Mesenchymal stem cell (in vitro differentiated cells and primary cell): ENCODE measurements around the gene MTX1.

Source experiments
- DNase-seq: peaks from one replicate; pipeline ENCODE4 v3.0.0-alpha.2; 2013
- H2AFZ ChIP-seq: one replicate; pipeline ENCODE4 v1.6.1; 2013; ENCODE audit warnings: low read depth, mild to moderate bottlenecking, control low read depth, inconsistent platforms, low read length, moderate library complexity
- H2AK5ac ChIP-seq: 2 replicates; pipeline ENCODE4 v1.6.1; 2013; ENCODE audit warnings: low read length, moderate library complexity, mild to moderate bottlenecking, inconsistent platforms; ENCODE audit not compliant: severe bottlenecking
- H2BK120ac ChIP-seq: one replicate; pipeline ENCODE4 v1.6.1; 2013; ENCODE audit warnings: low read depth, mild to moderate bottlenecking, inconsistent platforms, low read length, moderate library complexity
- H2BK12ac ChIP-seq, 2 experiments: one replicate each; pipeline ENCODE4 v1.6.1; 2013; ENCODE audit warnings: inconsistent platforms in 2 of 2, low read length in 2 of 2, mild to moderate bottlenecking in 2 of 2, moderate library complexity in 2 of 2, control low read depth in 1 of 2
- H2BK15ac ChIP-seq: one replicate; pipeline ENCODE4 v1.6.1; 2013; ENCODE audit warnings: mild to moderate bottlenecking, low read depth, inconsistent platforms; ENCODE audit not compliant: poor library complexity, severe bottlenecking
- H2BK5ac ChIP-seq: 2 replicates; pipeline ENCODE4 v1.6.1; 2013; ENCODE audit warnings: low read depth, mild to moderate bottlenecking, low read length, control low read depth, inconsistent platforms; ENCODE audit not compliant: poor library complexity, severe bottlenecking
- H3K14ac ChIP-seq, 2 experiments: one replicate each; pipeline ENCODE4 v1.6.1; 2013; ENCODE audit warnings: inconsistent platforms in 2 of 2, low read length in 2 of 2, control low read depth in 1 of 2, mild to moderate bottlenecking in 1 of 2, moderate library complexity in 1 of 2
- H3K18ac ChIP-seq, 2 experiments: one replicate each; pipeline ENCODE4 v1.6.1; 2013; ENCODE audit warnings: inconsistent platforms in 2 of 2, low read length in 2 of 2, control low read depth in 1 of 2, low read depth in 1 of 2, mild to moderate bottlenecking in 1 of 2
- H3K23ac ChIP-seq, 2 experiments: one replicate each; pipeline ENCODE4 v1.6.1; 2013; ENCODE audit warnings: inconsistent platforms in 2 of 2, low read length in 2 of 2, mild to moderate bottlenecking in 2 of 2, moderate library complexity in 2 of 2, control low read depth in 1 of 2
- H3K27ac ChIP-seq: 2 replicates; pipeline ENCODE4 v1.5.1; 2013; ENCODE audit warnings: mild to moderate bottlenecking, moderate library complexity, low read length, control low read depth, inconsistent platforms; ENCODE audit not compliant: poor library complexity, severe bottlenecking
- H3K27me3 ChIP-seq, 2 experiments: 2 replicates each; pipeline versions ENCODE4 v1.6.1 to v1.7.0; 2013; ENCODE audit warnings: low read length in 2 of 2, mild to moderate bottlenecking in 2 of 2, moderate library complexity in 2 of 2, control low read depth in 1 of 2, inconsistent platforms in 1 of 2; ENCODE audit not compliant: control insufficient read depth in 1 of 2, insufficient read depth in 1 of 2
- H3K36me3 ChIP-seq, 2 experiments: 2 replicates each; pipeline versions ENCODE4 v1.6.1 to v1.7.0; 2013; ENCODE audit warnings: low read length in 2 of 2, control low read depth in 1 of 2, inconsistent platforms in 1 of 2, low read depth in 1 of 2, mild to moderate bottlenecking in 1 of 2; ENCODE audit not compliant: insufficient read depth in 2 of 2, control insufficient read depth in 1 of 2
- H3K4ac ChIP-seq, 2 experiments: one replicate each; pipeline ENCODE4 v1.6.1; 2013; ENCODE audit warnings: inconsistent platforms in 2 of 2, low read length in 2 of 2, mild to moderate bottlenecking in 2 of 2, moderate library complexity in 2 of 2, control low read depth in 1 of 2, low read depth in 1 of 2
- H3K4me1 ChIP-seq: 2 replicates; pipeline ENCODE4 v1.6.1; 2013; ENCODE audit warnings: low read depth, low read length, control low read depth; ENCODE audit not compliant: control insufficient read depth, insufficient read depth
- H3K4me2 ChIP-seq: 2 replicates; pipeline ENCODE4 v1.6.1; 2013; ENCODE audit warnings: low read length, mild to moderate bottlenecking, inconsistent platforms; ENCODE audit not compliant: poor library complexity, severe bottlenecking
- H3K4me3 ChIP-seq, 2 experiments: 2 replicates each; pipeline versions ENCODE4 v1.5.1 to v1.7.0; 2013; ENCODE audit warnings: low read length in 2 of 2, mild to moderate bottlenecking in 2 of 2, control low read depth in 1 of 2, low read depth in 1 of 2; ENCODE audit not compliant: insufficient read depth in 1 of 2
- H3K79me1 ChIP-seq: replicated peaks from 2 replicates; pipeline ENCODE4 v1.6.1; 2013; ENCODE audit warnings: mild to moderate bottlenecking, control low read depth, low read length, inconsistent platforms; ENCODE audit not compliant: poor library complexity, severe bottlenecking
- H3K9ac ChIP-seq: 2 replicates; pipeline ENCODE4 v1.7.0; 2013; ENCODE audit warnings: mild to moderate bottlenecking, low read length, moderate library complexity
- H3K9me3 ChIP-seq: 2 replicates; pipeline ENCODE4 v1.7.0; 2013; ENCODE audit warnings: mild to moderate bottlenecking, low read length; ENCODE audit not compliant: control insufficient read depth
- H4K8ac ChIP-seq: one replicate; pipeline ENCODE4 v1.6.1; 2013; ENCODE audit warnings: inconsistent platforms, mild to moderate bottlenecking, low read length, moderate library complexity
- H4K91ac ChIP-seq: one replicate; pipeline ENCODE4 v1.6.1; 2013; ENCODE audit warnings: mild to moderate bottlenecking, low read length, inconsistent platforms
- WGBS: methylation state at CpG from one replicate; pipeline ENCODE4 v1.1.7; 2013; ENCODE audit warnings: mixed read lengths; 5-methylcytosine and 5-hydroxymethylcytosine counted together

The MTX1 gene

DNA sequence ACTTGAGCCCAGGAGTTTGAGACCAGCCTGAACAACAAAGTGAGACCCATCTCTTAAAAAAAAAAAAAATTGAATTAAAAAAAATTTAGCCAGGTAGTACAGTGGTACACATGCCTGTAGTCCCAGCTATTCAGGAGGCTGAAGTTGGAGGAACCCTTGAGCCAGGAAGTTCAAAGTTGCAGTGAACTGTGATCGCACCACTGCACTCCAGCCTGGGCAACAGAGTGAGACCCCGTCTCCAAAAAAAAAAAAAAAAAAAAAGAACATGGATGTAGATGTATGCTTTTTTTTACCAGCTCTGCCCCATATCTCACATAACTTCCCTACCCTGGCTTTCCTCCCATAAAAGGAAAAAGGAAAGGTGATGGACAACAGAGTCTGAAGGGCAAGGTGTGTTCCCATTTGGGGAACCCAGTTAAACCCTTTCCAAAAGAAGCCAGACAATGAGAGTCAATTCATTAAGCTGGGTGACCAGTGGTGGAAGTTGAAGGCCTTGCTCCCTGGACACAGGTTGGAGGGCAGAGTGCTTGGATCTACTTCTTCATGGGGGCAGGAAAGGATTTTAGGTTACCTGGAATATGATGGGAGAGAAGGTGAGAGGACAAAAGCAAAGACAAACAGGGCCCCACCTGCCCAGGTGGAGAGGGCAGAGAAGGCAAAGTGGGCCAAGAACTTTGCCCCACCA is 38.3 kb upstream of the MTX1 start:
- H2AFZ ChIP-seq, result no peak overlapping the region
- H3K4me2 ChIP-seq, result no peak overlapping the region
- no peak overlapping the region for H3K23ac ChIP-seq
- no peak overlapping the region for H3K18ac ChIP-seq
- H2AK5ac ChIP-seq, result no peak overlapping the region
- H3K4me1 ChIP-seq, result peaks cover 21% of the 10 kb centered on the region
- H2BK5ac ChIP-seq, result no peak overlapping the region
- no peak overlapping the region for H3K9ac ChIP-seq
- no peak overlapping the region for H2BK15ac ChIP-seq
- H3K9me3 ChIP-seq, result no peaks in the 10 kb centered on the region
- no peak overlapping the region for H4K8ac ChIP-seq
- H2BK12ac ChIP-seq, result no peak overlapping the region
- H3K14ac ChIP-seq, result no peak overlapping the region
- H3K27ac ChIP-seq, result no peak overlapping the region
- WGBS, result 100% methylated on average over 1 of the region's 2 CpGs
- no peak for DNase-seq
- no peak overlapping the region for H3K4me3 ChIP-seq
- no peak overlapping the region for H2BK120ac ChIP-seq
- H3K79me1 ChIP-seq, result peaks cover 9% of the 10 kb centered on the region
- peaks cover 23 to 32% of the 10 kb centered on the region in 2 experiments for H3K36me3 ChIP-seq
- H3K27me3 ChIP-seq, result peaks cover 16 to 17% of the 10 kb centered on the region in 2 experiments
- H4K91ac ChIP-seq, result no peak overlapping the region
- no peak overlapping the region for H3K4ac ChIP-seq

DNA sequence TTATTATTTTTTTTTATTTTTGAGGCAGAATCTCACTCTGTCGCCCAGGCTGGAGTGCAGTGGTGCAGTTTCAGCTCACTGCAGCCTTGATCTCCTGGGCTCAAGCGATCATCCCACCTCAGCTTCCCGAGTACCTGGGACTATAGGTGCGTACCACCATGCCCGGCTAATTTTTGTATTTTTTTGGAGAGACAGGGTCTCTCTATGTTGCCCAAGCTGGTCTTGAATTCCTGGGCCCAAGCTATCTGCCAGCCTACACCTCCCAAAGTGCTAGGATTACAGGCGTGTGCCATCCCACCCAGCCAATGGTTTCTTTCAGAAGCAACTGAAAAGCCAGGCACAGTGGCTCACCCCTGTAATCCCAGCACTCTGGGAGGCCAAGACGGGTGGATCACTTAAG is 37.7 kb upstream of the MTX1 start:
- H3K4me1 ChIP-seq, result peaks cover 23% of the 10 kb centered on the region
- no peak overlapping the region for H4K91ac ChIP-seq
- H3K4me2 ChIP-seq, result no peak overlapping the region
- H2AFZ ChIP-seq, result no peak overlapping the region
- H2AK5ac ChIP-seq, result no peak overlapping the region
- H3K79me1 ChIP-seq, result peaks cover 9% of the 10 kb centered on the region
- 98% methylated on average over 7 of the region's 7 CpGs for WGBS
- peaks cover 24 to 32% of the 10 kb centered on the region in 2 experiments for H3K36me3 ChIP-seq
- no peak overlapping the region for H3K4me3 ChIP-seq
- no peak overlapping the region for H2BK120ac ChIP-seq
- H2BK12ac ChIP-seq, result no peak overlapping the region
- no peaks in the 10 kb centered on the region for H3K9me3 ChIP-seq
- no peak overlapping the region for H3K4ac ChIP-seq
- H3K27ac ChIP-seq, result no peak overlapping the region
- no peak overlapping the region for H3K18ac ChIP-seq
- no peak overlapping the region for H2BK15ac ChIP-seq
- H3K9ac ChIP-seq, result no peak overlapping the region
- no peak overlapping the region for H4K8ac ChIP-seq
- no peak overlapping the region for H3K23ac ChIP-seq
- peaks cover 13 to 16% of the 10 kb centered on the region in 2 experiments for H3K27me3 ChIP-seq
- no peak overlapping the region for H2BK5ac ChIP-seq
- no peak for DNase-seq
- H3K14ac ChIP-seq, result no peak overlapping the region

DNA sequence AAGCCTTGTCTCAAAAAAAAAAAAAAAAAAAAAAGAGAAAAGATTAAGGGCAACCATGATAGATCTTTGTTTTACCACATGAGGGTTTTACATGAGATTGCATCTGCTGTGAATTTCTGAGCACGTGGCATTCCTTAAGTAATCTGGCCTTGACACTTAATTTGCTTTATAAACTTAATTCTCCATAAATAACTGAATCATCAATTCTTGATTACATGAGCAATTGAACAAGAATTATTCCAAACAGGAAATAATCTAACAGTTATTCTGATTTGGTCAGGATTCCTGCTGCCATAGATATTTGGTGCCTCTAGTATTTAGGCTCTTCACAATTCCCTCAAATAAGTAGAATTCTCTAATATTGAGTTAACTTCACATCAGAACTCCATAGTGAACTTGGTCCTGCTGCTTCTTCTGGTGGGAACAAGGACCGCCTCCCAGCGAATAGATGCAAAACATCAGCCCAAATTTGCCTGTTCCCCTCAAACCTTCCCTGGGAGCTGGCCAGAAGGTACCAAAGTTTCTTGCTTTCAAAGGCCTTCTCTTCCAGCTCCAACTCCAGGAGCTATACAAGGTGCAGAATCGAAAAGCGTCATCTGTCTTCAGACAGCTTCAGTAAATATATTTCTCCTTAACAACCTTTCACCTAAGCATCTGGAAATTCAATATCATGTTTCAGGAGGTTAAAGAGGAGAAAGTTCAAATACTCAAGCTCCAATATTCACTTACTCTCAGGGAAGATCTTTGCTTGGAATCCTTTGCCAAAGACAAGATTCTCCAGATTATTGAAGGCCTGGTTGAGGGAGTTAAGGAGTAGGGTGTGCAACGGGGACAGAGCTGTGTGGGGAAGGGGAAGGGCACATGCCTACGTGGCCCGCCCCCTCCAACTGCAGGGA is 36.4 kb upstream of the MTX1 start:
- Histone ChIP-seq H3K4ac (peak overlapping the region; percentile 57 to 90), H3K79me1 (peaks cover 13% of the 10 kb centered on the region), H3K9ac (peak overlapping the region; percentile 96), H2BK5ac (no peak overlapping the region), H3K23ac (no peak overlapping the region), H2BK12ac (peak overlapping the region in 1 of 2 experiments; percentile 51), H3K4me3 (peak overlapping the region; percentile 83 to 96), H4K91ac (peak overlapping the region; percentile 92), H3K27ac (peak overlapping the region; percentile 95), H2AK5ac (peak overlapping the region; percentile 12), H3K4me2 (peak overlapping the region; percentile 72), H2BK15ac (no peak overlapping the region), H4K8ac (peak overlapping the region; percentile 29), H3K14ac (peak overlapping the region in 1 of 2 experiments; percentile 93), H2BK120ac (no peak overlapping the region), H3K4me1 (peaks cover 31% of the 10 kb centered on the region), H2AFZ (peak overlapping the region; percentile 75), H3K27me3 (peaks cover 2 to 4% of the 10 kb centered on the region in 2 experiments), H3K9me3 (no peaks in the 10 kb centered on the region), H3K18ac (peak overlapping the region; percentile 86 to 87), H3K36me3 (peaks cover 32 to 36% of the 10 kb centered on the region in 2 experiments)
- 57% methylated on average over 8 of the region's 8 CpGs for whole genome bisulfite sequencing
- no peak for DNase-seq
